Hepatocyte (in vitro differentiated cells): ENCODE data around the gene ATP5MG. TPM values are rescaled to one million over a fixed set of nuclear protein-coding genes. Genes with fewer than 3 reads are reported as not detected.

ENCODE experiments used
- DNase-seq: peaks from one replicate; pipeline ENCODE4 v3.0.0-alpha.2; 2016; ENCODE audit warnings: low spot score
- H2AFZ ChIP-seq: fragments of 200-600 bp; sonication (generic); 2 replicates; pipeline ENCODE4 v1.6.0; 2016; ENCODE audit warnings: antibody characterized with exemption, mild to moderate bottlenecking
- H3K27ac ChIP-seq: fragments of 200-600 bp; sonication (generic); 2 replicates; pipeline ENCODE4 v1.5.1; 2016; ENCODE audit warnings: mild to moderate bottlenecking
- H3K27me3 ChIP-seq: fragments of 200-600 bp; sonication (generic); 2 replicates; pipeline ENCODE4 v1.6.1; 2016
- H3K36me3 ChIP-seq: fragments of 200-600 bp; sonication (generic); replicated peaks from 2 replicates; pipeline ENCODE4 v1.5.1; 2016; ENCODE audit warnings: low read depth; ENCODE audit not compliant: insufficient read depth
- H3K4me1 ChIP-seq: fragments of 200-600 bp; sonication (generic); 2 replicates; pipeline ENCODE4 v1.5.1; 2016; ENCODE audit warnings: mild to moderate bottlenecking, moderate library complexity; ENCODE audit not compliant: insufficient read depth
- H3K4me2 ChIP-seq: fragments of 200-600 bp; sonication (generic); 2 replicates; pipeline ENCODE4 v1.6.0; 2016
- H3K4me3 ChIP-seq: fragments of 200-600 bp; sonication (generic); 2 replicates; pipeline ENCODE4 v1.5.1; 2016; ENCODE audit warnings: mild to moderate bottlenecking
- H3K79me2 ChIP-seq: fragments of 200-600 bp; sonication (generic); 2 replicates; pipeline ENCODE4 v1.6.0; 2017; ENCODE audit warnings: mild to moderate bottlenecking
- H3K9me2 ChIP-seq: fragments of 200-600 bp; sonication (generic); replicated peaks from 2 replicates; pipeline ENCODE4 v1.6.0; 2017; ENCODE audit warnings: mild to moderate bottlenecking; ENCODE audit not compliant: insufficient read depth
- H3K9me3 ChIP-seq: fragments of 200-600 bp; sonication (generic); 2 replicates; pipeline ENCODE4 v1.5.1; 2016; ENCODE audit warnings: low read depth, mild to moderate bottlenecking
- H4K20me1 ChIP-seq: fragments of 200-600 bp; sonication (generic); 2 replicates; pipeline ENCODE4 v1.6.0; 2016; ENCODE audit warnings: mild to moderate bottlenecking; ENCODE audit not compliant: insufficient read depth, poor library complexity, severe bottlenecking
- CTCF ChIP-seq: fragments of 200-600 bp; sonication (generic); IDR thresholded peaks from 2 replicates; pipeline ENCODE4 v1.5.1; 2016; ENCODE audit warnings: antibody characterized with exemption, mild to moderate bottlenecking; ENCODE audit not compliant: poor library complexity
- EZH2 ChIP-seq: fragments of 200-600 bp; sonication (generic); IDR thresholded peaks from 2 replicates; pipeline ENCODE4 v1.6.1; 2016; ENCODE audit warnings: antibody characterized with exemption, mild to moderate bottlenecking, borderline replicate concordance
- EZH2phosphoT487 ChIP-seq: fragments of 200-600 bp; sonication (generic); IDR thresholded peaks from one replicate; pipeline ENCODE4 v1.6.1; 2018; ENCODE audit warnings: antibody characterized with exemption, mild to moderate bottlenecking, low read depth, moderate library complexity; ENCODE audit not compliant: unreplicated experiment, severe bottlenecking
- WGBS: methylation state at CpG from one replicate; pipeline ENCODE4 v1.1.6; 2016; ENCODE audit warnings: low lambda C conversion rate; ENCODE audit errors: missing lambda C conversion rate; 5-methylcytosine and 5-hydroxymethylcytosine counted together
- polyA plus RNA-seq: library from polyadenylated mRNA; unstranded; fragments of >200 nt; fragmentation: Nextera tagmentation; extraction: Ambion mirVana; gene quantifications from 2 replicates; pipeline ENCODE4 v1.2.1, GENCODE V29; 2016
- total RNA-seq: library from RNA; depleted of rRNA; stranded (reverse); fragments of >200 nt; gene quantifications from 2 replicates; pipeline ENCODE4 v1.2.3, GENCODE V29; 2014

ATP5MG gene
- total and polyA plus RNA-seq, 2 experiments from 2014 or later = 64.7 to 471 TPM

GRCh38 chr11:118410055-118410745 lies 8.8 kb downstream of the ATP5MG start:
- WGBS = 84% methylated on average over 7 of the region's 7 CpGs
- Histone ChIP-seq H2AFZ (no peak overlapping the region), H3K9me3 (no peaks in the 10 kb centered on the region), H3K9me2 (no peaks in the 10 kb centered on the region), H3K27ac (no peak overlapping the region), H4K20me1 (peaks cover 9% of the 10 kb centered on the region), H3K4me3 (no peak overlapping the region), H3K4me2 (no peak overlapping the region), H3K79me2 (peaks cover 30% of the 10 kb centered on the region), H3K27me3 (no peaks in the 10 kb centered on the region), H3K36me3 (no peaks in the 10 kb centered on the region), H3K4me1 (no peaks in the 10 kb centered on the region)
- DNase-seq = no peak
- TF ChIP-seq EZH2phosphoT487 (no peak), CTCF (no peak), EZH2 (no peak)

GRCh38 chr11:118411530-118411929 lies 10.1 kb downstream of the ATP5MG start:
- WGBS = 88% methylated on average over 4 of the region's 4 CpGs
- no peak overlapping the region for H2AFZ ChIP-seq
- no peak overlapping the region for H3K27ac ChIP-seq
- peaks cover 17% of the 10 kb centered on the region for H3K79me2 ChIP-seq
- H4K20me1 ChIP-seq = no peaks in the 10 kb centered on the region
- no peaks in the 10 kb centered on the region for H3K4me1 ChIP-seq
- H3K9me2 ChIP-seq = no peaks in the 10 kb centered on the region
- no peak overlapping the region for H3K4me3 ChIP-seq
- no peak for TF ChIP-seq CTCF
- TF ChIP-seq EZH2phosphoT487 = no peak
- TF ChIP-seq EZH2 = no peak
- no peaks in the 10 kb centered on the region for H3K9me3 ChIP-seq
- no peaks in the 10 kb centered on the region for H3K36me3 ChIP-seq
- no peaks in the 10 kb centered on the region for H3K27me3 ChIP-seq
- no peak overlapping the region for H3K4me2 ChIP-seq
- DNase-seq = peak; percentile 21

GRCh38 chr11:118412921-118413320 lies 11.5 kb downstream of the ATP5MG start:
- H3K4me2 ChIP-seq = no peak overlapping the region
- 93% methylated on average over 1 of the region's 1 CpG for WGBS
- TF ChIP-seq EZH2phosphoT487 = no peak
- no peak for TF ChIP-seq EZH2
- TF ChIP-seq CTCF = no peak

More at GRCh38 chr11:118412921-118413320, 11.5 kb downstream of the ATP5MG start:
- H2AFZ ChIP-seq = no peak overlapping the region
- H3K4me3 ChIP-seq = no peak overlapping the region
- no peaks in the 10 kb centered on the region for H4K20me1 ChIP-seq
- H3K9me2 ChIP-seq = no peaks in the 10 kb centered on the region
- no peak for DNase-seq
- no peaks in the 10 kb centered on the region for H3K4me1 ChIP-seq
- H3K9me3 ChIP-seq = no peaks in the 10 kb centered on the region
- no peaks in the 10 kb centered on the region for H3K27me3 ChIP-seq
- H3K36me3 ChIP-seq = no peaks in the 10 kb centered on the region
- peaks cover 5% of the 10 kb centered on the region for H3K79me2 ChIP-seq
- no peak overlapping the region for H3K27ac ChIP-seq
